Cardiac muscle cell (in vitro differentiated cells and primary cell): ENCODE data around the gene DIPK1A. TPM values are rescaled to one million over a fixed set of nuclear protein-coding genes. Genes with fewer than 3 reads are reported as not detected.

Experiments
- DNase-seq, 2 donors: peaks; one replicate each; pipeline versions ENCODE4 v3.0.0 to v3.0.0-alpha.2; 2010 to 2017; ENCODE audit warnings: low read depth in 1 of 2, low spot score in 1 of 2
- H3K27ac ChIP-seq: fragments of 200-600 bp; sonication (generic); 2 replicates; pipeline ENCODE4 v1.5.1; 2016
- H3K27me3 ChIP-seq: fragments of 200-600 bp; sonication (generic); 2 replicates; pipeline ENCODE4 v1.6.0; 2016; ENCODE audit warnings: control low read depth
- H3K36me3 ChIP-seq: fragments of 200-600 bp; sonication (generic); 2 replicates; pipeline ENCODE4 v1.5.1; 2016; ENCODE audit warnings: control low read depth
- H3K4me1 ChIP-seq: fragments of 200-600 bp; sonication (generic); 2 replicates; pipeline ENCODE4 v1.8.1; 2017; ENCODE audit warnings: low read depth, mild to moderate bottlenecking, mixed run types
- H3K4me3 ChIP-seq: fragments of 200-600 bp; sonication (generic); 2 replicates; pipeline ENCODE4 v1.5.1; 2016; ENCODE audit warnings: mild to moderate bottlenecking
- H3K9me3 ChIP-seq: fragments of 200-600 bp; sonication (generic); 2 replicates; pipeline ENCODE4 v1.5.1; 2017; ENCODE audit warnings: low read depth, mild to moderate bottlenecking, control low read depth
- CTCF ChIP-seq: IDR thresholded peaks from 2 replicates; pipeline ENCODE4 v1.5.1; 2012; ENCODE audit warnings: low read depth, mild to moderate bottlenecking, low read length
- polyA plus RNA-seq: library from polyadenylated mRNA; unstranded; fragments of >200 nt; fragmentation: Nextera tagmentation; extraction: Ambion mirVana; gene quantifications from 2 replicates; pipeline ENCODE4 v1.2.1, GENCODE V29; 2016
- total RNA-seq: library from RNA; depleted of rRNA; stranded (reverse); fragments of >200 nt; gene quantifications from 2 replicates; pipeline ENCODE4 v1.2.3, GENCODE V29; 2016

Gene DIPK1A
- total and polyA plus RNA-seq, 2 experiments from 2014 or later: 7.7 to 16.6 TPM

- DNase-seq: no peak
- no peak overlapping the region for H3K4me3 ChIP-seq
- no peak for TF ChIP-seq CTCF
- no peaks in the 10 kb centered on the region for H3K36me3 ChIP-seq
- H3K27ac ChIP-seq: no peak overlapping the region
- H3K9me3 ChIP-seq: no peaks in the 10 kb centered on the region
- no peaks in the 10 kb centered on the region for H3K27me3 ChIP-seq
- no peaks in the 10 kb centered on the region for H3K4me1 ChIP-seq
Measured at GRCh38 chr1:92870591-92870990, 90.7 kb downstream of the DIPK1A start.

- no peaks in the 10 kb centered on the region for H3K4me1 ChIP-seq
- no peaks in the 10 kb centered on the region for H3K36me3 ChIP-seq
- TF ChIP-seq CTCF: no peak
- H3K4me3 ChIP-seq: no peak overlapping the region
- no peaks in the 10 kb centered on the region for H3K27me3 ChIP-seq
- H3K27ac ChIP-seq: no peak overlapping the region
- DNase-seq: no peak
- no peaks in the 10 kb centered on the region for H3K9me3 ChIP-seq
Measured at GRCh38 chr1:92864131-92864530, 97.1 kb downstream of the DIPK1A start.

- H3K4me1 ChIP-seq: no peaks in the 10 kb centered on the region
- no peak overlapping the region for H3K27ac ChIP-seq
- no peak for TF ChIP-seq CTCF
- H3K27me3 ChIP-seq: no peaks in the 10 kb centered on the region
- H3K9me3 ChIP-seq: no peaks in the 10 kb centered on the region
- no peak overlapping the region for H3K4me3 ChIP-seq
- H3K36me3 ChIP-seq: no peaks in the 10 kb centered on the region
- DNase-seq: no peak
Measured at GRCh38 chr1:92862605-92863004, 98.7 kb downstream of the DIPK1A start.

GRCh38 chr1:92859400-92860039, 101.7 kb downstream of the DIPK1A start:
- no peak overlapping the region for H3K4me3 ChIP-seq
- DNase-seq: no peak
- no peaks in the 10 kb centered on the region for H3K9me3 ChIP-seq
- no peak for TF ChIP-seq CTCF
- H3K27ac ChIP-seq: no peak overlapping the region
- no peaks in the 10 kb centered on the region for H3K36me3 ChIP-seq
- no peaks in the 10 kb centered on the region for H3K27me3 ChIP-seq
- H3K4me1 ChIP-seq: no peaks in the 10 kb centered on the region

- no peaks in the 10 kb centered on the region for H3K27me3 ChIP-seq
- H3K9me3 ChIP-seq: no peaks in the 10 kb centered on the region
- DNase-seq: peak; percentile 85 to 88
- no peaks in the 10 kb centered on the region for H3K4me1 ChIP-seq
- H3K36me3 ChIP-seq: no peaks in the 10 kb centered on the region
- peak; percentile 93 for TF ChIP-seq CTCF
- H3K27ac ChIP-seq: no peak overlapping the region
- H3K4me3 ChIP-seq: no peak overlapping the region
Measured at GRCh38 chr1:92858564-92859399, 102.5 kb downstream of the DIPK1A start.
